Fibroblast of skin of scalp (primary cell): Measurements from ENCODE around the gene ZRANB1. TPM values are rescaled to one million over a fixed set of nuclear protein-coding genes. Genes with fewer than 3 reads are reported as not detected.
"Not testable (repeated sequence)": the region's sequence is repeated elsewhere in the genome, so short reads cannot be mapped to it uniquely, and the experiment has no call there.

Experiments
- DNase-seq: peaks from one replicate; pipeline ENCODE4 v3.0.0-alpha.2; 2013
- polyA plus RNA-seq, 2 experiments: library from polyadenylated mRNA; unstranded; fragments of 120-200 nt; gene quantifications; one replicate each; pipeline ENCODE4 v1.2.1, GENCODE V29; 2013; ENCODE audit not compliant: insufficient read length in 2 of 2

ZRANB1 gene
- 17.5 TPM for polyA plus RNA-seq (2013, experiment 1 of 2; ENCODE audit: insufficient read length)
- polyA plus RNA-seq (2013, experiment 2 of 2; ENCODE audit: insufficient read length) = 18.2 TPM

DNA sequence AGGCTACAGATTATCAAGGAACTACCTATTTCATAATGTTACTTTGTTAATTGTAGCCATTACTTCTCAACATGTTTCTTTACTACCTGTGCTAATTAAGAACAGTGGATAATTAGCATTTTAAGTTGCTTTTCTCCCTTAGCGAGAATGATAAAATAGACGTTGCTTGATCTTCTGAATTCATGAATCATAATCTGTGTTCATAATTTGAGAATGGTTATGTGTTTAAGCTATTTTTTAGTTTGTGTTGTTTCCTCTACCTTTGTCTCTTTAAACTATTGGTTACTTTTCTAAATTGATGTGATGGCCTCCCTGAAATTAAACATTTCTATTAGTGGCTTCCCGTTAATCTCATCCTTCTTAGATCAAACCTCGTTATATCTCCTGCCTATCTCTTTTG, at the start of gene ZRANB1:
Gene ZRANB1, plus strand, starts transcription at position 301 of the 400 bp plus-strand sequence. CDS start 371 bp downstream, outside the sequence.
- no peak for DNase-seq

DNA sequence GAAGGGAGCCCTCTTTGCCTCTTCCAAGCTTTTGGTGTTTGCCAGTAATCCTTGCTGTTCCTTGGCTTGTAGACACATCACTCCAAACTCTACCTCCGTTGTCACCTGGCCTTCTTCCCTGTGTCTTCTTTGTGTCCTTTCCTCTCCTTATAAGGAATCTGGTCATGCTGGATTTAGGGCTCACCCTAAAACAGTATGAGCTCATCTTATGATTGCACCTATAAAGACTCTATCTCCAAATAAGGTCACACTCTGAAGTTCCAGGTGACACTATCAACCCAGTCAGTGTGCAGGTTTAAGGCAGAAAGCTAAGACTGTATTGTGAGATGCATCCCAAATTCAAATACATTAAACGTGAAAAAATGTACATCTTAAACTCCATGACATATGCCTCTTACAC, 49.0 kb upstream of the ZRANB1 start:
- no peak for DNase-seq

DNA sequence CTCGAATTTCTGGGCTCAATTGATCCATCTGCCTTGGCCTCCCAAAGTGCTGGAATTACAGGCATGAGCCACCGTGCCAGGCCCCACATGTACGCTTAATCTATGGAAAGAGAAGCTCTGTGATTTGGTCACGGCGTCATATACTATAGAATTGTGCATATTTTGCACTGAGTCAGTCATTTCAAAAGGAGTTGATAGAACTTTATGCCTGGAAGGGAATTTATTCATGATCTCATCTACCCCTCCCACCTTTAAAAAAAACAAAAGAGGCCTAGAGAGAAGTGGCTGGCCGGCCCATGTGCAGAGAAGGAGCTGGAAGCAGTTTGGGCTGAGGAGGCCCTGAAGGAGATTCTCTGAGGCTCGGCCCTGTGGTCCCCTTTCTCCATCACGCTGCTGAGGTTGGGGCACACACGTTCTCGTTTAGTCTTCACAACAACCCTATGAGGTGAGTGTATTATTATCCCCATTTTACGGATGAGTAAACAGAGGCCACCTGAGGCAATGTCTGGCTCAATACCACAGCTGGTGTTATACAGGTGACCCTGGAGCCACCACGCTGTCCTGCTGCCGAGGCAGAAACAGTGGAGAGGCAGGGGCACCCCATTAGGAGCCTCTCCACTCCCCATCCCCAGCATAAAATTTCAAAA, 47.2 kb upstream of the ZRANB1 start:
- peak; percentile 52 for DNase-seq

DNA sequence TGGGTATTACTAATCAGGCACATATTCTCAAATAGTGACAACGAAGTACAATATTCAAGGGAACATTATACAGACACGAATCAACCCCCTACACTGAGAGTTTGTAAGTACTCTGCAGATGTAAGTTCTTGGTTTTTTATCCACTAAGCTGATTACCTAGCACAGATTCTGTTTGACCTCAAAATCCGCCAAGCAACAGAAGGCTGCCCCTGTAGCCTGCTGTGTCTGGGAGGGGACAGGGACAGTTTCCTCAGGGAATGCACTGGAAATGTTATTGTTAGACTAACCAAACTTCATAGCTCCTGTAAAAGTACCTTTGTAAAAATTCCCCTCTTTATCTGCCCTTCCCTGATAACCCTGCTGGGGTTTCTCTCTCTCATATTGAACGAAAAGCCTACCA, 45.2 kb upstream of the ZRANB1 start:
- DNase-seq = no peak

DNA sequence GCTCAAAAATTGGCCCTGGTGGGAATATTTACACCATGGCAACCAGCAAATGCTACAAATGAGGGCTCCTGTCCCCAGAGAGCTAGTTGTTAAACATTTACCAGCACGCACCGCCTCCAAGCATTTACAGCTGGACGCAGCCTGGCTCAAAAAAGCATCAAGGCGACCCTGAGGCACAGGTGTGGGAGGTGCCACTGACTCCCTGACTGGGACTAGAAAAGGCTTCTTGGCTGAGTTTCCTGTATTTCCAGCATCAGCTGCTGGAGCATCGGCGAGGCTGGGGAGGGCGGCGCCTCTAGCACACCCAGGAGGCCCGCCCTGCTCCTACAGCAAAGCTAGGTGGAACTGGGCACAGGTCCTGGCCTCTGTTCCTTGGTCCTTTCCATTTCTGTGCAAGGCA, 43.5 kb upstream of the ZRANB1 start:
- no peak for DNase-seq

DNA sequence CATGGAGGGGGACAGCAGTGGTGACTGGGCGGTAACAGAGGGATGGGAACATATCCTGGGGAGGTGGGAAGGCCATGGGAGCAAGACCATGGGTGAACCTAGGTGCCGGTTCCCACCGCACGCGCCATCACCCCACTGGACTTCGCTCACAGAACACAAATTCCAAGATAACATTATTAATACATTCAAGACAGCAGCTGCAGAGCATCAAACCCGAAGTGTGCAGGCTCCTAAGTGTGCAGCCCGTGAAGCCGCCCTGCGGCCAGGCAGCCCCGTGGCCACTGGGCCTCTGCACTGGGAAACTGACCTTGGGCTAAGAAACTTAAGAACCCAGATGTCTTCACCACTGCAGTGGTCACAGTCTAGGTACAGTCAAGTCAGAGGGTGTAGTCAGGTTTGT, 42.8 kb upstream of the ZRANB1 start:
- DNase-seq = no peak

DNA sequence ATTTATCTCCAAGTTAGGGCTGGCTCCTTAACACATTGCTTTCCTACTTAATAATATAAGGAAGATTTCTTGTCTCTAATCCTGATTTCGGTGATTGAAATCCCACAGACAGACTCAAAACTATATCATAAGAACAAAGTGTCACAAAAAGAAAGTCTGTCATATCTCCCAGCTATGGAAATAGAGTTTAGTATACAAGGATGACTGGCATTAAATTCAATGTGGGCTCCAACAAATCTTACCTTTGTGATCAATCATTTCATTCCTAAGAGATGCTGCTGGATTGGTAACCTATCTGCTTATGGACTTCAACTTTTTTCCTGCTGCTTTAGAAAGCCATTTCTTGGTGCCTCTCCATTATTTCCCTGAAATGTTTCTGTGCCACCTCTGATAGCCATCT, 39.5 kb upstream of the ZRANB1 start:
- no peak for DNase-seq

DNA sequence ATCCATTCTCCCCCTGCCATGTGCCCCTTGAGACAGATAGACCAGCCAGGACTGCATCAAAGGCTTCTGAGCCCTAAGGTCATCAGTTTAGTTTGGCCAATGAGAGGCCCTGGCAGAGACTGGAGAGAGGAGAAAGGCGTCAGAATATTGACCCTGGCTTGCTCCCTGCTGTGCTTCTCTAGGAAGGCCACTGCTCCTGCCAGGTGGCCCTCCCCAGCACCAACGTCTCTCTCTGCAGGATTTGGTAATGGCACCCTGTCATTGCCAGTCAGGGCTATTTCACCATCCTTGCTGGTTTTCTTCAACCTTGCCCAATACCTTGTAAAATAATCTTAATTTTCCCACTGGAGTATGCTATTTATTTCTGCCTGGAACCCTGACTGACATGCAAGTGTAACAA, 38.8 kb upstream of the ZRANB1 start:
- DNase-seq = no peak

DNA sequence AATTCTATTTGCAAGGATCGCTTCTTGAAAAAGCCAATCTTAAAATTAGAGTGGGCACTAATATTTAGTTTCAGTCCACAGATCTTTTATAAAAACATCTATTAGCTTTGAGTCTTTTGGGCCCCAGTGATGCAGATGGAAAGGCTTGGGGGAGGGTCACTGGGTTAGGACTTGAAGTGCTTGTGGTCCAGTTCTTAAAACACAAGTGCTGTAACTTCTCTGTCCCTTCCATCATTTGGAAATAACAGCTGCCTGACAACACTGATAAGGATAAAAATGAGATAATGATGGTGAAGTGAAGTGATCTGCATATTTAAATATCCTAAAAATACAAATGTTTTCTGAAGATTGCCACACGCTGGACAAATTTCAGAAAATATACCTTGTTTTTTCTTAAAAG, 37.1 kb upstream of the ZRANB1 start:
- no peak for DNase-seq

DNA sequence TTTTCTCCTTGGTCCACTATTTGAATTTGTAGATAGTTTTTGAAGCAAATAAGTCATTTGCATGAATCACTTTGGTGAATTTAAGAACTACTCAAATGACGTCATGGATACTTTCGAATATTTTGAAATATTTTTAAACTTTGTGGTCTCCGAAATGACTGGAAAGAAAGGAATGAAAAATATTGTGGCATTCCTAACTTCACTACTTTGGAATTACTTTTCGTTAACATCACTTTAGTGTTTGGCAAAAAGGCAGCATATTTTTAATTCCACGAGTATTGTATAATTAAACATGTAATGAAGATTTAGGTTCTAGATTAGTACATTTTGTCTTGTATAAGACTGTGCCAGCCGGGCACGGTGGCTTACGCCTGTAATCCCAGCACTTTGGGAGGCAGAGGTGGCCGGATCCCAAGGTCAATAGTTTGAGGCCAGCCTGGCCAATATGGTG, 35.3 kb upstream of the ZRANB1 start:
- peak; percentile 93 for DNase-seq

DNA sequence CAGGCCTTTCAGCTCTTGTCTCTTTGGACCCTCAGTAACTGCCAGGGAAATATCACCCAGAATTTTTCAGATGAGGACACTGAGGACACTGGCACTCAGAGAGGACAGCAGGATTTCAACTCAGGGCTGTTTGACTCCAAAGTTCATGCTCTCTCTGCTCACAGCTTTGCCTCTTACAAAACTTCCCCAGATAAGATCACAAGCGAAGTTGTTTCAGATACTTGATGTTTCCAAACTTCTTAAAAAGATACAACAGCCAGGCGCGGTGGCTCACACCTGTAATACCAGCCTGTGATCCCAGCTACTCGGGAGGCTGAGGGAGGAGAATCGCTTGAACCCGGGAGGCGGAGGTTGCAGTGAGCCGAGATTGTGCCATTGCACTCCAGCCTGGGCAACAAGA, 32.4 kb upstream of the ZRANB1 start:
- DNase-seq = no peak

DNA sequence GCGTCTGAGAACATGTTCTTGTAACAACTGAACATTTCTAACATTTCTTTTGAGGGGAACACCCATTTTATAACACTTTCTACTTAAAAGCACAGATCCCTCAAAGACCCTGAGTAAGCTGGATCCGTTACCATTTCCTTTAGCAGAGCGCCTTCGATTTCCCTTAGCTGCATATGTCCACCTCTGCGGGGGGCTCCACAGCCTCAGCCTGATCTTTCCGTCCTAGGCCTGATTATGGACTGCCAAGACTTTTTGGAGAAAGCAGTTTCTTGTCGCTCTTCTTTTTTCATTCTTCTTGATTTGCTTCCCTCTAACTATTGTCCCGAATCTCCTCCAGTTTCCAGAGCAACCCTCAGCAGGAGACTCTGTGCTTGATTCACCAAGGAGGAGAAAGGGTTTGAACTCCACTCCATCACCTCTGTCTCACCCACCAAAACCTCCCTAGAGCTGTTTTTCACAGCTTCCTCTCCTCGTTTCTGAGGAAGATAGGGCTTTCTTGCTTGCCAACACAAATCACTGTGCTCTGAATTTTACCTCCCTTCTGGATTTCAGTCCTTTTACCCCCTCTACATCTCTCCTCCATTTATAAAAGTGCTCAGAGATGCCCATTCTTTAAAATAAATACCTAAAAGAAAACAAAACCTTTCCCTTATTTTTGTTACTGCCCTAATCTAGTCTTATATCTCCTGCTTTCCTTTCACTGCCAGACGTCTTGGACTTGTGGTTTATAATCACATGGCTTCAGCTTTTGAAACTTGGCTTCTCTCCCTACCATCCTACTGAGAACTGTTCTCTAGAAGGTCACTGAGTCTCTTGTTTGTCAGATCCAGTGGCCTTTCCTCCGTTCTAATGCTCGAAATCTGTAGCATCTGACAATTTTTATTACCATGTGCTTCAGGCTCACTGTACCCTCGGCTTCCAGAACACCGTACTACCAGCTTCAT, 30.5 kb upstream of the ZRANB1 start:
- peak; percentile 44 for DNase-seq

DNA sequence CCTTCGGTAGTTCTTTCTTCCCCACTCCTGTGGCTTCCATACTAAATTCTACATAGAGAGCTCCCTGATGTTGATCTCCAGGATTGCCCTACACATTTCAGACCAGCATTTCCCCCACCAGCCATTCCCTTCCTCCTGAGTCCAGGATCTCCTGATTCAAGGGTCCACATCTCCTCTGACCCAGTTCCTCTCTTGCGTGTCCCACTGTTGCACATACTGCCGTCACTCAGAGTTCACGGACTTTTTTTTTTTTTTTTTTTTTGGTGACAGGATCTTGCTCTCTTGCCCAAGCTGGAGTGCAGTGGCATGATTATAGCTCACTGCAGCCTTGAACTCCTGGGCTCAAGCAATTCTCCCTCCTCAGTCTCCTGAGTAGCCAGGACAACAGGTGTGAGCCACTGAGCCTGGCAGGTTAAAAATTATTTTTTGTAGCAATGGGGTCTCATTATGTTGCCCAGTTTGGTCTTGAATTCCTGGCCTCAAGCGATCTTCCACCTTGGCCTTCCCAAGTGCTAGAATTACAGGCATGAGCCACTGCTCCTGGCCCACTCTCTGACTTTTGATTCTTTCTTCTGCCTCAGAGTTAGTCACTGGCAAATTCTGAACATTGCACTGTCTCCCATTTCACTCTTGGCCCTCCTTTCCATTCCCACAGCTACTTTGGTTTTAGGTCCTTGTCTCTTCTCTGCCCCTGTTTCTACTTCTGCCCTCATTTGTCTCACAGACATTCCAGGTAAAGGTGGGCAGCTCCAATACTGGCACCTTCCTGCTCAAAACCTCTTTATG, 29.6 kb upstream of the ZRANB1 start:
- no peak for DNase-seq

DNA sequence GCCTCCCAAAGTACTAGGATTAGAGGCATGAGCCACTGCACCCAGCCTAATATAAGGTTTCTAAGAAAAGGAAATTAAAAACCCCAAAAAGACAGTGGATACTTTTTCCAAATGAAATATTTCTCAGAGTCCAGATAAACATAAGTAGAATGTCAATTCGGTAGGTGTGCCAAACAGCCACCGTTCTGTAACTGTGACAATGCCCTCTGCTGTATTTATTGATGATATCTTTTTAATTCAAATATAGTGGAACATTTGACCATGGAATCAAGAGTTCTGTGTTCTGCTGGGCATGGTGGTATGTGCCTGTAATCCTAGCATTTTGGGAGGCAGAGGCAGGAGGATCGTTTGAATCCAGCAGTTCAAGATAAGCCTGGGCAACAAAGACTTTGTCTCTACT, 28.8 kb upstream of the ZRANB1 start:
- no peak for DNase-seq

DNA sequence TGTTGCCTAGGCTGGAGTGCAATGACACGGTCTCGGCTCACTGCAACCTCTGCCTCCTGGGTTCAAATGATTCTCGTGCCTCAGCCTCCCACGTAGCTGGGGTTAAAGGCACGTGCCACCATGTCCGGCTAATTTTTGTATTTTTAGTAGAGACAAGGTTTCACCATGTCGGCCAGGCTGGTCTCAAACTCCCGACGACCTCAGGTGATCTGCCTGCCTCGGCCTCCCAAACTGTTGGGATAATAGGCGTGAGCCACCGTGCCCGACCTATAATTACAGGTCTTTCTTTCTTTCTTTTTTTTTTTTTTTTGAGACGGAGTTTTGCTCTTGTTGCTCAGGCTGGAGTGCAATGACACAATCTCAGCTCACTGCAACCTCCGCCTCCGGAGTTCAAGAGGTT, 27.5 kb upstream of the ZRANB1 start:
- DNase-seq = not testable (repeated sequence)

DNA sequence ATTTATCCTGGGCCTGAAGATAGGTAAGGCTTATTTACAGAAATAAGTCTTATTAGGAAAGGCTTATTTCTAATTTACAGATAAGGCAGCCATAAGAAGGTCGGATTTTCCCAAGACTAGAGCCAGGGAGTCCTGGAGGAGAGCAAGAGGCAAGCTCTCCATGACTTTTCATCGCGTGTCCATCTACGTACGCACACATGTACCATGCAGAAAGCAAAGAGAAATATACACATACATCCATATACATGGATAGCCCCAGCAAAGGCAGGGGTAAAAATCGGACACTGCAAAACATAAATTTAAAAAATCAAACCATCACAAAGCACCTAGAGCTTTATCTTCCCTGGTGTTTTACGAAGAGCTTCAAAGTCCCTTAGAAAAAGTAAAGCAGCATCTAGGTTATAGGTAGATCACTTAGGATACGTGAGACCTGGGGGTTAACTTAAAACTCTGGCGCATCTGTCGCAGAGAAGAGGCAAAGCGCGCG, 25.8 kb upstream of the ZRANB1 start:
- peak; percentile 18 for DNase-seq

DNA sequence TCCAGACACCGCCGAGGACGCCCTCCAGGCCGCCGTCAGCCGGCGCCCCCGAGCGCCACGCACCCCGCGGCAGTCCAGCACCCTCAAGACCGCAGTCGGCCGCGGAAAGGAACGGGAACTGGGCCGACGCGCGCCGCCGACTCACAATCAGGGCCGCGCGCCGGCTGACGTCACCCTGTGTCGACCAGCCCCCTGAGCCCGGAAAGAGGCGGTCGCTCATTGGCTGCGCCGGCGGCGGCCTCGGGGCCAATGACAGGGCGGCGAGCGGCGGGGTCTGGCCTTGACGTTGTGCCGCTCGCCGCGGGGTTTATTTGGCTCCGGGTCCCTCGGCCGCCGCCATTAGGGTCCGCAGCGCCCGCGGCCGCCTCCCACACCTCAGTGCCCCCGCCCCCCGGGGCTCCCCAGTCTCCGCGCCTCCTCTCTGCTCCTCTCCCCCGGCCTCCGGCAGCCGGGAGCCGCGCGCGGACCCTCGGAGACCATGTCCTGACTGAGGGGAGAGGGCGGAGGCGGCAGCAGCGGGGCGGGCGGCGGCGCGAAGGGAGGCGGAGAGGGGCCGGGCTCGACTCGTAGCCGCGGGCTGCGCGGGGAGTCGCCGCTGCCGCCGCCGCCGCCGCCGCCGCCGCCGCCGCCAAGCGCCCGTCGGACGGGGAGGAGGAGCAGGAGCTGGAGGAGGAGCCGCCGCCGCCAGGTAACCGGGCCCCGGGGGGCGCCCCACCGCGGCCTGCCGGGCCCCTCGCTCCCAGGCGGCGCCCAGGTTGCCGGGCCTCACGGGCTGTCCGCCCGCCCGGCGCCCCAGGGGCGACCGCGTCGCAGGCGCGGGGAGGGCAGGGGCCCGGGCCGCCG, 25.1 kb upstream of the ZRANB1 start:
- peak; percentile 97 for DNase-seq

DNA sequence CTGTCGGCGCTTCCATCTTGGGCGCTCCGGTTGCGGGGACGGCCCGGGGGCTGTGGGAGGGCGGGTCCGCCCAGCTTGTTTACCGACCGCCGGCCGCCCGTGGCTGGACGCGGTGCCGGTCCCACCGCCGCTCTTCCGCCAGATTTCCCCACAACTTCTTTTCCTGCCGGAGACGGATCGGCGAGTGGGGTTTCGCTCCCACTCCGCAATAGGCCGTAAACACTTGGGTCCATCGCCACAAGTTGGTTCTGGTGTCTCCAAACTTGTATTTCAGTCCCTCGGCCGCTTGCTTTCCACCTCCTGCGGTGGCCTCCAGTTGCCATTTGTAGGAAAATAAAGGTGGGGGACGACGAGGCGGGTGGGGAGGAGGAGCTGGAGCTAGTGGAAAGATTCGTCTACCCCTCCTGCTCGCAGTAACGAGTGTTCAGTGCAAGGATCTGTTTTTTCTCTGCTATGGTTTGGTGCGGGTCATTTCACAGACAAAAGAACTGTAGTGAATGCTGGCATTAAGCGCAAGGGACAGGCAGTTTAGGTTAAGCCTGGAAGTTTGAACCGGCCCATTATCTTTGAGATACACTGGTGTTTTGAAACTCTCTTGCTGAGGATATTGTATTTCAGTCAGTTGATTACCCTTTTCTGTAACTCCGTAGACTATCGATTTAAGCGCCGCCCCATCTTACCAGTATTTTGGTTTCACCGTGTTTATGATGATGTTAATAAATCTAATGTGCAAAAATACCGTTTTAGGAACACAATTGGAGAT, 24.3 kb upstream of the ZRANB1 start:
- DNase-seq = peak; percentile 28

DNA sequence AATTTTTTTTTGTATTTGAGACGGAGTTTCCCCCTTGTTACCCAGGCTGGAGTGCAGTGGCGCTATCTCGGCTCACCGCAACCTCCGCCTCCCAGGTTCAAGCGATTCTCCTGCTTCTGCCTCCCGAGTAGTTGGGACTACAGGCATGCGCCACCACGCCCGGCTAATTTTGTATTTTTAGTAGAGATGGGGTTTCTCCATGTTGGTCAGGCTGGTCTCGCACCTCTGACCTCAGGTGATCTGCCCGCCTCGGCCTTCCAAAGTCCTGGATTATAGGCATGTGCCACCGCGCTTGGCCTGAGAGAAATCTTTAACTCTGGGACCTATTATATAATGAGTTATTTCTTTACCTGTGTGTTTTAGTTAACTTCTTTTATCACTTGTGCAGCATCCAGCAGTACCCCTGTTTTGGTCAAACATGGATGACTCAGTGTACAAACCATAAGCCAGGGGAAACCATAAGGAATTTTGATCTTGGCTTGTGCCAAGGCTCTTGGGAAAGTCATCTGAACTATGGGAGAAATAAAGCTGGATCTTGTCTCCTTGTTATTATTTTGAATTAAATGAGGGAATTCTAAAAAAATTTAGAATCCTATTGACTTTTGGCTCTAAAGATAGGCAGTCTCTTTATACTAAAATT, 23.6 kb upstream of the ZRANB1 start:
- DNase-seq = peak; percentile 77

DNA sequence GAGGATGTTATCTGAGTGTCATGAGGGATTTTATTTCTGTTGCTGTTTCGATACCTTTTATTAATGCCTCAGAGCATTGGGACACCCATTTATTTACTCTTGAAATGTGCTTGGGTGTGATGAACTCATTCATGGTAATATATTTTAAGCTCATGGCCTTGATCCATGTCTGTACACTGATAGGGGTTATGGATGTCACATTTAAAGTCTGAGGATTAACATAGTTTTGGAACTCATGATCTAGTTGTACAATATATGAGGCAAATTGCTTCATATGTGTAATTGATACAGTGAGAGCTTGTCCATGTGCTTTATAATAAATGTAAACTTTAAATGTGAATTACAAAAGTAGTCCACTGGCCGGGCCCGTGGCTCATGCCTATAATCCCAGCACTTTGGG, 23.0 kb upstream of the ZRANB1 start:
- no peak for DNase-seq
